Measurements from ENCODE around the gene DYNC2I2.

- TF ChIP-seq, protein P1, sequence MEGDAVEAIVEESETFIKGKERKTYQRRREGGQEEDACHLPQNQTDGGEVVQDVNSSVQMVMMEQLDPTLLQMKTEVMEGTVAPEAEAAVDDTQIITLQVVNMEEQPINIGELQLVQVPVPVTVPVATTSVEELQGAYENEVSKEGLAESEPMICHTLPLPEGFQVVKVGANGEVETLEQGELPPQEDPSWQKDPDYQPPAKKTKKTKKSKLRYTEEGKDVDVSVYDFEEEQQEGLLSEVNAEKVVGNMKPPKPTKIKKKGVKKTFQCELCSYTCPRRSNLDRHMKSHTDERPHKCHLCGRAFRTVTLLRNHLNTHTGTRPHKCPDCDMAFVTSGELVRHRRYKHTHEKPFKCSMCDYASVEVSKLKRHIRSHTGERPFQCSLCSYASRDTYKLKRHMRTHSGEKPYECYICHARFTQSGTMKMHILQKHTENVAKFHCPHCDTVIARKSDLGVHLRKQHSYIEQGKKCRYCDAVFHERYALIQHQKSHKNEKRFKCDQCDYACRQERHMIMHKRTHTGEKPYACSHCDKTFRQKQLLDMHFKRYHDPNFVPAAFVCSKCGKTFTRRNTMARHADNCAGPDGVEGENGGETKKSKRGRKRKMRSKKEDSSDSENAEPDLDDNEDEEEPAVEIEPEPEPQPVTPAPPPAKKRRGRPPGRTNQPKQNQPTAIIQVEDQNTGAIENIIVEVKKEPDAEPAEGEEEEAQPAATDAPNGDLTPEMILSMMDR (IDR thresholded peaks at IDR 0.05; ENCODE audit: low read length): no peak
- TF ChIP-seq EZH2 (optimal IDR thresholded peaks at IDR 0.05; ENCODE audit: low read depth, low read length): no peak
These were observed 44.7 kb upstream of the DYNC2I2 start for GRCh38 chr9:128701227-128701854.

Measured in MM.1S (cell line).